GM18861 (cell line): ENCODE results near the gene SBF2.
"Not testable (repeated sequence)": the region's sequence is repeated elsewhere in the genome, so short reads cannot be mapped to it uniquely, and the experiment has no call there.

Source experiments
- ATAC-seq: cut with Tn5 transposase; IDR thresholded peaks from one replicate; pipeline ENCODE4 v1.9.1; 2021; ENCODE audit not compliant: unreplicated experiment

SBF2 gene

GRCh38 chr11:9757809-9758636 is 536.0 kb downstream of the SBF2 start:
- peak; percentile 27 for ATAC-seq

GRCh38 chr11:9756878-9757277 is 537.1 kb downstream of the SBF2 start:
- no peak for ATAC-seq

- ATAC-seq, result no peak
Measured at GRCh38 chr11:9756461-9756860, 537.6 kb downstream of the SBF2 start.

DNA sequence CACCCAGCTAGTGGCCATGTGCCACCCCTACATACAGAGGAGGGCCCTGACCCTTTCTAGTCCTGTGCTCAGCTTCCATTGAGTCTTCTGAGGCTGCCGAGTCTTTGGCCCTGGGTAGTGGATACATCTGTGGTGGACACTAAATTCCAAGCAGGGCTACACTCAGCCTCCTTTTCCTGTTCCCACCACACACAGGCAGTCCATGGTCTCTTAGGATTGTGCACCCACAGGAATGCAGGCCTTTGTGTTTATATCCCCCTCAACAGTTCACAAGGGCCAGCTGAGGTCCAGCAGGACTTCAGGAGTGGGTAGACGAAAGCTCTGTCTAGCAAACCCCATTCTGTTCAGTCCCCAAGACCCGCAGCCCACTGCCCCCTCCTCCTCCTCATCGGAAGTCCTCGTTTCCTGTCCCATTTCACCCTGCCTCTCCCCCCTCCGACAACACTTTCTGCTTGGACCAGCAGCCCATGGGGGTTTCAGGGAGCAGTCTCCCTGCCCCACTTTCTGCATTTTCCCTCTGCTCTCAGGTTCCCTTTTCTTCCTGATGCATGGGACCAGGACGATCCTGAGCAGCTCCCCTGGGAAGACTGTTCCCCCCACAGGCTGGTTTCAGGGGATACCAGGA is 538.3 kb downstream of the SBF2 start:
- no peak for ATAC-seq

DNA sequence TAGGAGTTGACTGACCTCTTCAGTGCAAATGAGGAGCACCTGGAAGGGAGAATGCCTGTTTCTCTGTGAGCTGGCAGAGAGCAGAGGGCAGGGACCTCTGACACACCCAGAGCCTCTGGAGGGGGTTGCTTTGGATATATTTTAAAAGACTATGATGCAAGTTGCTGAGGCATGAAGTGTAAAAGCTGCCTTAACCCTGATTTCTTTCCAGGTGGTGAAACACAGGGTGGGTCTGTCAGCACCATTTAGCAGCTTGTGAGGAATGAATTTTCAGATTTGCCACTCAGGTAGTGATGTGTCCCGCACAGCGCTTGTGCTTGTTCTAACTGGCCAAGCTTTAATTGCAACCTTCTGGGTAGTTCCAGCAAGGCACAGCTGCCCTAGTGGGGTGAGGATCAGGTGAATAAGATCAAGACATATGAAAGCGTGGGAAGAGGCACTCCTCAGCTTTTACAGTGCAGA is 540.0 kb downstream of the SBF2 start:
- ATAC-seq, result no peak

- ATAC-seq, result no peak
Measured at GRCh38 chr11:9753021-9753420, 541.0 kb downstream of the SBF2 start.

DNA sequence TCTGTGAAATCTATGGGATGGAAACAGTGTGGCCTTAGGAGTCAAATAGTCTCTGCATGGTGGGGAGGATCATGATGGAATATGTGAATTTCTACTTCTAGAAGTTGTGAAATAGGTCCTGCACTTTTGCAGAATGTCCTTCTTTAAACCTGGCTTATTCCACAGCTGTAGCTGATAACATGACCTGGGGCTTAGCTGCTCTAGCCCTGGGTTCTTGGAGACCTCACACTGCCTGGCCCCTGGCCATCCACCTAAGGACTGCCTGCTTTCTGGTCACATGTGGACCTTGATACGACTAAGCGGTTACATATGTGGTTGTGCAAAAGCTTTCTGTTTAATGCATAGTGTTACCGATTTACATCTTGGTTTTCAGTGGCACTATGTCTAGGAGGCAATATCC is 541.9 kb downstream of the SBF2 start:
- no peak for ATAC-seq

GRCh38 chr11:9750551-9750950 is 543.5 kb downstream of the SBF2 start:
- no peak for ATAC-seq

- peak; percentile 59 for ATAC-seq
Measured at GRCh38 chr11:9748361-9748970, 545.6 kb downstream of the SBF2 start.

- ATAC-seq, result no peak
Measured at GRCh38 chr11:9747828-9748227, 546.2 kb downstream of the SBF2 start.

DNA sequence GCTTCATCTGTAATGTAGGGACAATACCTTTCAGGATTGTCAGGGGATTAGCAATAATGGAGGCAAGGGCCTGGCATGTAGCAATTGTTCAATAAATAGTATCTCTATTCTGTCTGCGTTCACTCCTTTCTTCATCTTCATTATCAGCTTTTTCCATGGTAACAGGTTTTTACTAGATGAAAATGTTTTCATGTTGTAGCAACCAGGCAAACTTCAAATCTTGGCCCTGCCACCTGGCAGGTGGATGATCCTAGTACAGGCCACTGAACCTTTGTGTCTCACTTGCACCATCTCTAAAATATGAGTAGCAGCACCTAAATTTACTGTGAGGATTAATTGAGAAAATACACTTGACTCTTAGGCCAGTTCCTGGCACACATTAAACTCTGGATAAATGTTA is 546.8 kb downstream of the SBF2 start:
- ATAC-seq, result no peak

DNA sequence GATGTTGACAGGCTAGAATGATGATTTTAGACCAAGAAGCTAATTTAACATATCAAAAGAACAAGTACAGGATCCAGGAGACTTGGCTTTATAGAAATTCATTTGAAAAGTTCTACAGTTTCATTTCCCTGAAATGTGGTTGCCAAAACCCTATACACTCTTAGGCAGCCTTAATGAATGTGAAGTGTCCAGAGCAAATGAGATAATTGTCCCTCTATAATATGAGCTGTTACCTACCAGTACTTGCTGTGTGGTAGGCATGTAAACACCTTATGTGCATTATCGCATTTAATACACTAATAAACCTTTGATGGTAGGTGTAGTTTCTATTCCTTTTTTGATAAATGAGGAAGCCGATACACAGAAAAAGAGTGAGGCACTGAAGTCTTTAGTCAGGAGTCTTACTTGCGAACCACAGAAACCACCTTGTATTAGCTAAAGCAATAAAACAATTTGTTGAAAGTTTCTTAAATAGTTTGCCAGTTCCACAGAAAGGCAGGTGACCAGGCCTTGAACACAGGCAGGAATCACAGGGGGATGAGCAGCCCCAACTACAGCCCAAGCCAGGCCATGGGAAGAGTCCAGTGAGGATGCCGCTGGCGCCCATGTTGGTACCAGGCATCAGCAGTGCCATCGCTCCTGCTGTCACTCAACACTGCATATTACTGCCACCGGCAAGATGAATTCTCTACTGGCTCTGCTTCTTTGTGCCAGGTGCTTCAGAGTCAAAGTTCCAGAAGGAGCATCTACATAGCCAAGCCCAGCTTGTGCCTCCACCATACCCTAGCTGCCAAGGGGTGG is 548.4 kb downstream of the SBF2 start:
- peak; percentile 42 for ATAC-seq

- not testable (repeated sequence) for ATAC-seq
Measured at GRCh38 chr11:9743512-9743911, 550.5 kb downstream of the SBF2 start.

GRCh38 chr11:9741260-9741659 is 552.8 kb downstream of the SBF2 start:
- no peak for ATAC-seq

DNA sequence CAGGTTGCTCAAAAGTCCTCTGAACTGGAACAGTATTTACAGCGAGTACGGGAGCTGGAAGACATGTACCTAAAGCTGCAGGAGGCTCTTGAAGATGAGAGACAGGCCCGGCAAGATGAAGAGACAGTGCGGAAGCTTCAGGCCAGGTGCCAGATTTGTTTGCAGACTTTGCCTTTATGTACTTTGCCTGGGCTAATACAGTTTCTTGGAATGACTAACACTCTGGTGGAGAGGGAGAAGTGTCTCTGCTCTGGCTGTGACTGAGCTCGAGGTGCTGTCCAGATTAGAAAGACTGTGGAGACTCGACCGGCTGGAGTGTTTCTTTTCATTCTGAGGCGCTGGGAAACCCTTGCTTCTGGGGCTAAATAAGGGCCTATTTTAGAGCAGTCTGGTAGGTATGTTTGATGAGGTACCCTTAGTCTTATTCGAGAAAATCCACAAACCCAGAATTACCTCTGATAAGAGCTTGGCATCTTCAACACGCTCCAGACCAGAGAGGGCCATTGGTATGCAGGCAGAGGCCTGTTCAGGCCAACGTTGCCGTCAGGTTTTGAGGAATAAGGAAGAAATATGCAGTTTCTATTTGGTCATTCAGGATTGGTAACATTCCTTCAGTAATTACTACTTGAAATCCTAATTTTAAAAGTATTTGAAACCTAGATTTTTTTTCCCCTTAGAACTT is 553.7 kb downstream of the SBF2 start:
- no peak for ATAC-seq

GRCh38 chr11:9739123-9739900 is 554.7 kb downstream of the SBF2 start:
- peak; percentile 69 for ATAC-seq

GRCh38 chr11:9738707-9739106 is 555.3 kb downstream of the SBF2 start:
- no peak for ATAC-seq

GRCh38 chr11:9738116-9738515 is 555.9 kb downstream of the SBF2 start:
- no peak for ATAC-seq

DNA sequence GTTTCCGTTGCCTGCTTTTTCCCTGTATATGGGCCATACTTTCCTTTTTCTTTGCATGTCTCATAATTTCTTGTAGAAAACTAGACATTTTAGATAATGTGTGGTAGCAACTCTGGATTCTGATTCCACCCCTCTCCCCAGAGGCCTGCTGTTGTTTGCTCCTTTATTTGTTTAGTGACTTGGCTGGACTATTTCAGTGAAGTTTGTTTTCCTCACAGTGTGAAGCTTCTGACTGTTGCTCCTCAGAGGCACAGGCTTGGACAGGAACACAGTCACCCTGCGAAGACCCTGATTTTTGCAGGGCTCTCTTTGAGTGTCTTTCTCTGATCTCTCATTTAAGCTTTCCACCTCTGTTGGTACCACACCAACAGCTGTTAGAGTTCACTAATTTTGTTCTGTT is 557.7 kb downstream of the SBF2 start:
- ATAC-seq, result no peak

DNA sequence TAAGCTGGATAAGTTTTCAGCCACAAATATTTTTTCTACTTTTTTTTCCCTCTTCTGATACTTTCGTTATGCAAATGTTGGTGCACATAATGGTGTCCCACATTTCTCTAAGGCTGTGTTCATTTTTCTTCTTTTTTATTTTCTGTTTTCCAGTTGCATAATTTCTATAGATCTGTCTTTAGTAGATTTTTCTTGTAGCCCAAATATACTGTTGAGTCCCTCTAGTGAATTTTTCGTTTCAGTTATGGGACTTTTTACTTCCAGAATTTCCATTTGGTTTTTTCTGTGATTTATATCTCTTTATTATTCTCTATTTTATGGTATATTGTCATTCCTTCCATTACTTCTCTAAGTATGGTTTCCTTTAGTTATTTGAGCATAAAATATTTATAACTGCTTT is 558.1 kb downstream of the SBF2 start:
- no peak for ATAC-seq
